GM23338 (cell line): Measurements from ENCODE around the gene SPATA2L.

Experiments
- ETS1 ChIP-seq: IDR thresholded peaks from 2 replicates; pipeline ENCODE4 v1.6.1; 2016; ENCODE audit warnings: antibody characterized with exemption
- EZH2phosphoT487 ChIP-seq: fragments of 200-600 bp; sonication (generic); IDR thresholded peaks from one replicate; pipeline ENCODE4 v1.8.1; 2018; ENCODE audit warnings: antibody characterized with exemption; ENCODE audit not compliant: unreplicated experiment

GRCh38 chr16:89749637-89750036, 48.1 kb upstream of the SPATA2L start:
- TF ChIP-seq EZH2phosphoT487 (no peak), ETS1 (no peak)
